ENCODE data around the gene EFEMP2.
"Not testable (repeated sequence)": the region's sequence is repeated elsewhere in the genome, so short reads cannot be mapped to it uniquely, and the experiment has no call there.

EFEMP2 gene

GRCh38 chr11:65842144-65842543 is 30.5 kb downstream of the EFEMP2 start:
- no peak overlapping the region for H3K4me3 ChIP-seq (ENCODE audit: low read length)

GRCh38 chr11:65834202-65834601 is 38.4 kb downstream of the EFEMP2 start:
- DNase-seq (ENCODE audit: low read depth): no peak
- TF ChIP-seq CTCF (conservative IDR thresholded peaks at IDR 0.05; ENCODE audit: low read length): no peak

More at GRCh38 chr11:65842144-65842543, 30.5 kb downstream of the EFEMP2 start:
- no peak for TF ChIP-seq CTCF (conservative IDR thresholded peaks at IDR 0.05; ENCODE audit: low read length)
- no peak for DNase-seq (ENCODE audit: low read depth)

GRCh38 chr11:65833297-65834030 is 39.1 kb downstream of the EFEMP2 start, which contains the start of gene SNX32:
TSS of gene SNX32 (plus strand) at chr11:65833963. CDS start at chr11:65834066, 103 bp downstream.
- peak within 1 kb of the TSS; percentile 71 for H3K4me3 ChIP-seq (ENCODE audit: low read length)
- peak; percentile 86 for DNase-seq (ENCODE audit: low read depth)
- TF ChIP-seq CTCF (conservative IDR thresholded peaks at IDR 0.05; ENCODE audit: low read length): no peak

More at GRCh38 chr11:65834202-65834601, 38.4 kb downstream of the EFEMP2 start:
- H3K4me3 ChIP-seq (ENCODE audit: low read length): peak overlapping the region; percentile 71

GRCh38 chr11:65832231-65832630 is 40.4 kb downstream of the EFEMP2 start:
- not testable (repeated sequence) for DNase-seq (ENCODE audit: low read depth)

GRCh38 chr11:65829459-65829858 is 43.1 kb downstream of the EFEMP2 start:
- no peak for TF ChIP-seq CTCF (conservative IDR thresholded peaks at IDR 0.05; ENCODE audit: low read length)
- H3K4me3 ChIP-seq (ENCODE audit: low read length): no peak overlapping the region
- no peak for DNase-seq (ENCODE audit: low read depth)

More at GRCh38 chr11:65832231-65832630, 40.4 kb downstream of the EFEMP2 start:
- not testable (repeated sequence) for H3K4me3 ChIP-seq (ENCODE audit: low read length)

- no peak for DNase-seq (ENCODE audit: low read depth)
- no peak overlapping the region for H3K4me3 ChIP-seq (ENCODE audit: low read length)
- no peak for TF ChIP-seq CTCF (conservative IDR thresholded peaks at IDR 0.05; ENCODE audit: low read length)
These were observed 45.4 kb downstream of the EFEMP2 start for GRCh38 chr11:65826984-65827735.

- DNase-seq (ENCODE audit: low read depth): no peak
- no peak for TF ChIP-seq CTCF (conservative IDR thresholded peaks at IDR 0.05; ENCODE audit: low read length)
- H3K4me3 ChIP-seq (ENCODE audit: low read length): no peak overlapping the region
These were observed 49.6 kb downstream of the EFEMP2 start for GRCh38 chr11:65822776-65823528.

Data from AG10803 (cell line).